ENCODE results near the gene GET3.
"Not testable (repeated sequence)": the region's sequence is repeated elsewhere in the genome, so short reads cannot be mapped to it uniquely, and the experiment has no call there.

Gene GET3

DNA sequence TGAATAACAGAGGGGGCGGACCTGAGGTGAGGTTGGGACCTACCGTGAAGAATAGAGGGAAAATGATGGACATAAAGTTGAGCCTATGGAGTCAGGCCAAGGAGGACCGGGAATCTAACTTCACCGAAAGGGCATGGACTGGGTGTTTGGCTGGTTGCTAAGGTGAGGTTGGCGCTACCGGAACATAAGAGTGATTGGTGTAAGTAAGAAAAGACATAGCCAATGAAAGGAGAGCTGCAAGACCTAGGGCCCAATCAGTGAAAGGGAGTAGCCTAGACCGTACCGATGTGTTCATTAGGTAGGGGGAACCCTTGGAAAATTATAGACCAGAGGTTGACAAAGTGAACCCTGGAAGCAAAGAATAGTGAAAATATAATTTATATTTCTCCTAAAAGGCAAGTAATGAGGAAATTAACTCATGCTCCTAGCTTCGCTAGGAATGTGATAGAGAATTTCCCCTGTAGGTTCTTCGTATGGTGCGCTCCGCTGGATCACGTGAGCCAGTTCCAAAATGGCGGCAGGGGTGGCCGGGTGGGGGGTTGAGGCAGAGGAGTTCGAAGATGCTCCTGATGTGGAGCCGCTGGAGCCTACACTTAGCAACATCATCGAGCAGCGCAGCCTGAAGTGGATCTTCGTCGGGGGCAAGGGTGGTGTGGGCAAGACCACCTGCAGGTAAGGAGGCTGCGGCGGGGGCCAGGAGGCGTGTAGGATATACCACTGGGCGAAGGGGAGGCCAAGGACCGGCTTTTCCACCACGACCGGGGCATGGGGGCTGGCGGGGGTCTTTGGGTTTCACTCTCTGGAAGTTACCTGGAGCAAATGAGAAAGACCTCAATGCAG lies at the start of gene GET3:
GET3 (plus strand) TSS at position 503 of the 840 bp plus-strand sequence; CDS start at position 512, 9 bp downstream.
- DNase-seq, result peak; percentile 100

DNA sequence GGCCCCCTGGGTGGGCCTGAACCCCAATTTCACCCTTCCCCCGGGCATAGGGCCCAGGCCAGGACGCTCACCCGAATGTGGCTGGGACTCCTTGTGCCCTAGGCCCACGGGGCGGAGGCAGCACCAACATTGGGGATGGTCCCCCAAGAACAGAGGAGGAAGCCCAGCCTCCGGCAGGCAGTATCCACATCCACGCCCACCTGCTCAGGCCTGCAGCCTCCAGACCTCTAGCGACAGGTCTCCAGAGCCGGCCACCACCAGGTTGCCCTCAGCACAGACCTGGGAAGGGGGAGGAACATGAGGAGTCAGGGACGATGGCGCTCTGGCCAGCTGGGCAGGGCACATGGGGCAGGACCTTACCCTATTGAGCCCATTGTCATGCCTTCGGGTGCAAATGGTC lies 48.3 kb upstream of the GET3 start:
- DNase-seq, result no peak

DNA sequence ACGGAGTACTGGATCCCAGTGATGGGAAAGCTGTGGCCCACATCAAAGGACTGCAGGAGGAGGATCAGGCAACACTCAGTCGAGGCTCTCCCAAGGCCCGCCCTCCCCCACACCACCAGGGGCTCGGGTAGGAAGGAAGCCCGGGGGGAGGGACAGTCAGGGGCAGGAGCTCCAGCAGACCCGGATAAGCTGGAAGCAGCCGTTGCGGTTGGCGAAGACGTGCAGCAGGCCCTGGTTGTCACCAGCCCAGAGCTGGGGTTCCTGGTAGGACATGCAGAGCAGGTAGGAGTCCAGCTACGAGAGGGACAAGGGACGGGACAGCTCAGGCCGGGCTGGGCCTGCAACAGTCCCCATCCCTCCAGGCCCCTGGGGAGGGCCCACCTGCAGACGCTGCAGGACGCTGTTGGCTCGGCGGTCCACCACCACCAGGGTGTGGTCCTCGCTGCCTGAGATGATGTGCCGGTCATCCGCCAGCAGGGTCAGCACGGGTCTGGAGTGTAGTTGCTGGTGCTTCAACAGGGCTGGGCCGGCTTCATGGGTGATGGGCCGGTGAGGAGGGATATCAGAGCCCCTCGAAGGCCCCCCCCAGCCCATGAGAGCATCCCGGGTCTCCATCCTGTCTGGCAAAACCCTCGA lies 47.6 kb upstream of the GET3 start:
- DNase-seq, result no peak

DNA sequence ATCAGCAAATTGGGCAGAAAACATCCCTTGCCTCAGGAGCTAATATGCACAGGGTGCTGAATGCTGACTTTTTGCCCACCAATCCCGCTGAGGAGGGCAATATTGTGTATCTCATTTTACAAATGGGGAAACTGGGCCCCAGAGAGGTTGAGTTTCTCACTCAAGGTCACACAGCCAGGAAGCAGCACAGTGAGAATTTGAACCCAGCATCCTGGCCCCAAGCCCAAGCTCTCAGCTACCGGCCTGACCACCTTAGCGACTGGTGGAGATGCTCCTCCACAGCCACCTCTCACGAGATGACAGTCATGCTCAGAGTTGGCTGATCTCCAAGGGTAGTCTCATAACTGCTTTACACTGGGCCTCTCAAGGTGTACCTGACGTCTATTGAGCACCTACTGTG lies 44.3 kb upstream of the GET3 start:
- DNase-seq, result no peak

DNA sequence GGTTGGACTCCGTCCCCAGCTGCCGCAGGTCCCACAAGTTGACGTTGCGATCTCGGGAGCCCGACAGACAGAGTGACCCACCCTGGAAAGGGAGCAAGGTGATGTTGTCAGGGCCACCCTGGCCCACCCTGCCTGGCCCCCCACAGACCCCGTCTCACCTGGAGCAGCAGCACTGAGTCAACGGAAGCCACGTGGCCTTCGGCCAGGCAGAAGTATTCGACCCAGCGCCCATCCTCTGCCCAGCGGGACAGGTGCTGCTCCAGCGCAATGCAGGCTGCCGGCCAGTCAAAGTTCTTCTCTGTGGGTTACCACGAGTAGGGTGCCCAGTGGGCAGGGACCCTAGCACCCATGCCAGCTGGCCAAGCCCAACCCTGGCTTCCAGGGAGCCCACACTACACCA lies 42.7 kb upstream of the GET3 start:
- DNase-seq, result no peak

DNA sequence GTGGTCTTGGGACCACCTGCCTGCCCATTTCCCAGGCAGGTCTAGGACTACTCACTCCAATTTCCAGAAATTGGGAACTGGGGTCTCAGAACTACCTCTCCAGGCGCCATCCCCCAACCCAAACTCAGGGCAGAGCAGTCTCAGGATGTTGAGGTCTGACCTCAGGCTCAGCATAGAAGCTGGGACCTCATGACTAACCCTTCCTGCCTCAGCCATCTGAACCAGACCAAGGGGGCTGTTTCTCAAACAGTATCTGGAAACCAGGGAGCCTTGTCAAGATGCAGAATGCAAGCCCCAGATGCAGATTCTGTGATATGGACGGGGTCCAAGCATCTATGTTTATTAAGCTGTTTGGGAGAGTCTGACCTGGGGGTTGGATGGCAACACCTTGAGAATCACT lies 42.2 kb upstream of the GET3 start:
- no peak for DNase-seq

DNA sequence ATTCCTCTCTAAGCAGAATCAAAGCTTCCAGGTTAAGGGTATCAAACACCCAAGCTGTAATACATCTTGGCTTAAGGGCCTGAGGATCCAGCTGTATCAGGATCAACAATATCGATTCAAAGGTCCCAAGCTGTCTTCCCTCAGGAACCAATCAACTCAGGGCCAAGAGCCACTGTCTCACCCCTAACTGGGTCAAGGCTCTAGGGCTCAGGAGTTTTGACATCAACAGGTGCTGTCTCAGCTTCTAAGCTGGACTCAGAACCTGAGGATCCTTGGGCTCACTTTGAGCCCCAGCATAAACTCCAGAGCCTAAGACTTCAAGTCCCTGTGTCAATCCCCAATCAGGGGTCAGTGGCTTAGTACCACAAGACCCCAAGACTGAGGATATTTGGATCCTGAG lies 41.8 kb upstream of the GET3 start:
- no peak for DNase-seq

DNA sequence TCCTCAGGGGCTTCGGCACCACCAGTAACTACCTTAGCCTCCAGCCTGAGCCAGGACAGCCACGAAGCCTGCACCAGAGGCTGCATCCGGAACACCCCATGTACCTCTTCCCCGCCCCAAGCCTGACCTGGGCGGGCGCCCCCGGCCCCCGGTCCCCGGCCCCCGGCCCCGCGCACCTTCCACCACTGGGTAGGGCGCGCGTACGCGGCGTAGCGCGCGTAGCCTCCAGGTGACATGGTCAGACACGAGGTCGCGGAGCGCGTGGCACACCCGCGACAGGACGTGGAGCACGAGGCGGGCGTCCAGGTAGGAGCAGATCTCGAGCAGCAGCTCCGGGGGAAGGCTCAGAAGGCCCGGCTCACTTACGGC lies 41.3 kb upstream of the GET3 start:
- DNase-seq, result no peak

DNA sequence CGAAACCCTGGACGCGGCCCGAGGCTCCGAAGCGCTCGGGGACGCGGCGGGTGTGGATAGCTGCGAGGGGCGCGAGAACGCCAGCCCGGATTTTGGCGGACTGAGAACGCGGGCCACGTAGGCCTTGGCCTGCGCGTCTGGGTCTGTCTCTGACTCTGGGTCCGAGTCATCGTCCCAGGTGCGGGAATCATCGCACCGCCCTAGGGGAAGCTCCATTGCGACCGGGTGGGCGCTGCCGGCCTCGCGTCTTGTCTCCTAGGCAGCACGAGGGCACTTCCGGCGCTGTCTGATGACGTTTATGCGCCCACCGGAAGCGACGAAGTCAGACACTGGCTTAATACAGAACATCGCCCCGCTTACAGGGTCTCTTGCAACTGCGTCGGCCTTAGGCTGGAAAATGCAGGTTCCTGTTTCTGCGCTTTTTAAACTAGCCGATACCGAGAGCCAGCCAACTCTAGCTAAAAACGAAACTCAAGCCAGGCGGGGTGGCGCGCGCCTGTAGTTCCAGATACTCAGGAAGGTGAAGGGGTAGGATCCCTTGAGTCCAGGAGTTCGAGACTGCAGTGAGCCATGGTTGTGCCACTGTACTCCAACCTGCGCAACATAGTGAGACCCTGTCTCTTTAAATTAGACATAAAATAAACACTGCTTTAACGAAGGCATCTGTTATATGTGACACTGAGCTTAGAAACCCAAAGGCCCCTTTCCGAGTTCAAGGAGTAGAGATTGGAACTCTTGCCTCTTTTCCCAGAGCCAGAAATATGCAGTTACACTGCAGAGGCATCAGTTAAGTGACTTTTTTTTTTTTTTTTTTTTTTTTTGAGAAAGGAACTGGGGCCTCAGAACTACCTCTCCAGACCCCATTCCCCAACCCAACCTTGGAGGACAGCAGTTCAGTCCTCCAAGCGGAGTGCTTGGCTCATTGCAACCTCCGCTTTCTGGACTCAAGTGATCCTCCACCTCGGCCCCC lies 40.6 kb upstream of the GET3 start, which contains the start of gene FBXW9:
FBXW9 (minus strand) TSS at position 266 of the 970 bp plus-strand sequence; CDS start at position 216, 50 bp downstream.
- peak; percentile 78 for DNase-seq

DNA sequence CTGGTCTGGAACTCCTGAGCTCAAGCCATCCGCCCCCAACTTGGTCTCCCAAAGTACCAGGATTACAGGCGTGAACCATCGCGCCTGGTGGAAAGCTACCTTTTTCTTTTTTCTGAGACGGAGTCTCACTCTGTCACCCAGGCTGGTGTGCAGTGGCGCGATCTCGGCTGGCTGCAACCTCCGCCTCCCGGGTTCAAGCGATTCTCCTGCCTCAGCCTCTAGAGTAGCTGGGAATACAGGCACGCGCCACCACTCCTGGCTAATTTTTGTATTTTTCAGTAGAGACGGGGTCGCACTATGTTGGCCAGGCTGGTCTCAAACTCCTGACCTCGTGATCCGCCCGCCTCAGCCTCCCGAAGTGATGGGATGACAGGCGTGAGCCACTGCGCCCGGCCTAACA lies 39.9 kb upstream of the GET3 start:
- not testable (repeated sequence) for DNase-seq

DNA sequence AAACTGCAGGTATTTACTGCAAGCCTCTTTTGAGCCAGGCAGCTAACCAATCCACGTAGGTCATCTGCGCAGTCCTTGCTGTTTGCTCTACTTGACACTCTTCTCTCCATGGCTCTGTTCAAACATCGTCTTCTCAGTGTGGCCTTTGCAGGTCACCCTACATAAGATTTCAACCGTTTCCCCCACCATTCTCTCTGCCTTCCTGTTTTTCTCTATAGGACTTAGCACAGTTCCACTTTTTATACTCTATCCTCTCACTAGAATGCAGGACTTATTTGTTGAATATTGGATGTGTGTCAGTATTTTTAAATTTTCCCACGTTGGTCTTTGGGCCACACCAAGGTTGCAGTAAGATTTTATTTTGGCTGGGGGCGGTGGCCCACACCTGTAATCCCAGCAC lies 39.2 kb upstream of the GET3 start:
- DNase-seq, result no peak

DNA sequence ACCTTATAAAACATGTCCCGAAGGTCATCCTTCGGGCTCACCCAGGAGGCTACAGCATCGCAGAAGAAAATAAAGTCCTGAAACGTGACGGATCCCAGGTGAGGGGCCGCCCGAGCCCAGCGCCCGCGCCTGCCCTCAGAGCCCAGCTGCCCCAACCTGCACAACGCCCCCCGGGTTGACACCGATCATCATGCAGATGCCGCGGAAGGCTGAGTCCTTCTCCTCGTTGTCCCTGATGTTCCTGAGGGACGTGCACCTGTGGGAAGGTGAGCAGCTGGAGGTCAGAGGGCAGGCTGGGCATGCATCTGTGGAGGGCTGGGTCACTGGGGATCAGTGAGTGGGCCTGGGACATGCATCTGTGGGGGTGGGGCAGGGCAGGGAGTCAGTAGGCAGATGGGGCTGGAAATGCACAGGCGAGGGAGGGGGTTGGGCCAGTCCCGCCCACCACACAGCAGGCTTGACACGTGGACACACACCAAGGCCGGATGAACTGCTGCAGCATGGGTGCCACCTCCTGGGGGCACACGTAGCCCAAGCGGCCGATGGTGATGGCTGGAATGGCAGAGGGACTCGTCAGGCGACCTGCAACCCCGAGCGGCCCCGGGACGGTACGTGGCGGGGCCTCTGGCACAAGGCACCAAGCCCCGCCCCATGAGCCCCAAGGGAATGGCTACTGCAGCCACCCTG lies 35.6 kb upstream of the GET3 start:
- no peak for DNase-seq

DNA sequence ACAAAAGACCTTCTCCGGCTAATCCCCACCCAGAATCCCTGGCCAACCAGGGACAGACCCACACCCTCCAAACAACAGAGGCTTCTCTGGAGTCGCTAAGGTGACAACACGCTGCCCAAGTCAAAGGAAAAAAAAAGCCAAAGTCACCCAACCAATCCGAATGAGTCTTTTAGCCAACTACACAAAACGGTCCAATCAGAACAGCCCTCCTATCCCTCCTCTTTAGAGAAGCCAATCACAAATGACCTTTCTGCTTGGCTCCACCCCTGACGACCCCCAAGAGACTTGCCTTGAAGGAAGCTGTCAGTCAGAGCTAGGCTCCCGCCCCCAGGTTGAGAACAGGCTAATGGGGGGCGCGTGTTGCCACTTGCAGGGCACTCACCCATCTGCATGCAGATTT lies 34.3 kb upstream of the GET3 start:
- DNase-seq, result no peak

DNA sequence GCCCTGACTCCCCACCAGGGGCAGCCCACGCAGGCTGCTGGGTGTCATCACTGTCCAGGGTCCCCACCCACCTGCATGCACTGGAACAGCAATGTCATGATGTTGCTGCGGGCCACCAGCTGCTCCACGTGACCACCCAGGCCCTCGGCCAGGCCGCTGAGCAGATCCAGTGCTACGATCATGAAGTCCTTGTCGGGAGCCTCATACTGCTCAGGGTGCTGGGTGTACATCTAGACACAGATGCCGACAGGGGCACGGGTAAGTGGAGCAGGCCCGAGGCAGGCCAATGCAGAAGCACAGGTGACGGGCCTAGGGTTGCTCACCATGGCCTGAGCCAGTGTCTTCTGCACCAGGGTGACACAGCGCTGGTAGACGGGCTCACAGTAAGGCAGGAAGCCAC lies 32.1 kb upstream of the GET3 start:
- no peak for DNase-seq

DNA sequence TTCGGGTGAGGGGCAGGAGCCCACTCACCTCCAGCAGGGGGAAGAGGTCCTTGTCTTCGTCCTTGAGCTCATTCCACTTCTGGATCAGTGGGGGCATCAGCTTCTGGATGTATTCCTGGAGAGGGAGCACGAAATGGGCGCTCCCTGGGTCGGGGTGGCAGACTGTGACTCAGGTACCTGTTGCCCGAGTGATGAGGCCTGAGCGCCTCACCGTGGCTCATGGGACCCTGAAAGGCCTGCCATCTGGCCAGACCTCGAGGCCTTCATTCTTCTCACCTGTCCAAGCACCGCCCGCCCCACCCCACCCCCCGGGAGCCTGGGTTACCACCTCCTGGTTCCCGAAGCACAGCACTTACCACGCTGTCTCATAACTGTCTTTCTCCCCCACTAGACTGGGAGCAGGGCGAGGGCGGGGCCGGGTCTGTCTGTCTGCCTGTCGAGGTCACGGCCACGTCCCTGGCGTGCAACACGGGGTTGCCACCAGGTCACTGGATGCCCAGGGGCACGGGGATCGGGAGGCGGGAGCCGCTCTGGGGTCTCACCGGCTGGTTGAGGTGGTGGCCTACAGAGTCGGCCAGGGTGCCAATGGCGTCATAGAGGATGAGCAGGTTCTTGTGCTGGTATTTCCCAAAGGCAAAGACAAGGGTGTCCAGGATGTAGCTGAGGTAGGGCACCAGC lies 31.5 kb upstream of the GET3 start:
- DNase-seq, result no peak

DNA sequence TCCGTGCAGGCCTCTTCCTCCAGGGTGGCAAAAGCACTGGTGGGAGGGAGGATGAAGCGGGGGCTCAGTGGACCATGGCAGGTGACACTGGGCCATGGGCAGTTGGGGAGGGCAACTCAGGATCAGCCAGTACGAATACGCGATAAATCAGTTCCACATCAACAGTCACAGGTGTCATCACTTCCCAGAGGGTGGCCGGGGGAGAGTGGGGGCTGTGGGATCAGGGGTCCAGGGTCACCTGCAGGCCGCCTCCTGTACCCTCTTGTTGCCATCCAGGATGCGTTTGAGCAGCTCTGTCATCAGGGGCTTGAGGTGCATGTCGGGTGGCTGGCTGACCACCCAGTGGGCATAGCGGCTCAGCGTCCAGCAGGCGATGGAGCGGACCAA lies 31.0 kb upstream of the GET3 start:
- DNase-seq, result no peak

DNA sequence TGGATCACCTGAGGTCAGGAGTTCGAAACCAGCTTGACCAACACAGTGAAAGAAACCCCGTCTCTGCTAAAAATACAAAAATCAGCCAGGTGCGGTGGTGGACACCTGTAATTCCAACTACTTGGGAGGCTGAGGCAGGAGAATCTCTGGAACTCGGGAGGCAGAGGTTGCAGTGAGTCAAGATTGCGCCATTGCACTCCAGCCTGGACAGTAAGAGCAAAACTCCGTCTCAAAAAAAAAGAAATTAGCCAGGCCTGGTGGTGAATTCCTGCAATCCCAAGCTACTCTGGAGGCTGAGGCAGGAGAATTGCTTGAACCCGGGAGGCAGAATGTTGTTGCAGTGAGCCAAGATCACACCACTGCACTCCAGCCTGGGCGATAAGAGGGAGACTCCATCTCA lies 28.7 kb upstream of the GET3 start:
- no peak for DNase-seq

DNA sequence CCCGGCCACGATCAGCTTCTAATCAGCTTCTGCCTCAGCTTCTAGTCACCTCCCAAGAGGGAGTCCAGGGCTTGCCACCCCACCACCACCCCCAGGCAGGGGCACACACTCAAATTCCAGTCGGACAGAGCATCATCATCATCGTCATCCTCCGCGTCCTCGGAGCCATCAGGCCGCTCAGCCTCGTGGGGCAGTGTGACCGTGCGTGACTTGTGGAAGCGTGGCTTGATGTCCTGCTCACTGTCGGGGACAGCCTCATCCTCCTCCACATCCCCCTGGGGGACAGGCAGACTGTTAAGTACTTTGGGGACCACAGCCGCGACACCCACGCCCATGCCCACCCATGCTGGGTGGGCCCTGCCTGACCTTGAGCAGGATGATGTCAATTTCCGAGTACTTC lies 26.1 kb upstream of the GET3 start:
- DNase-seq, result no peak

DNA sequence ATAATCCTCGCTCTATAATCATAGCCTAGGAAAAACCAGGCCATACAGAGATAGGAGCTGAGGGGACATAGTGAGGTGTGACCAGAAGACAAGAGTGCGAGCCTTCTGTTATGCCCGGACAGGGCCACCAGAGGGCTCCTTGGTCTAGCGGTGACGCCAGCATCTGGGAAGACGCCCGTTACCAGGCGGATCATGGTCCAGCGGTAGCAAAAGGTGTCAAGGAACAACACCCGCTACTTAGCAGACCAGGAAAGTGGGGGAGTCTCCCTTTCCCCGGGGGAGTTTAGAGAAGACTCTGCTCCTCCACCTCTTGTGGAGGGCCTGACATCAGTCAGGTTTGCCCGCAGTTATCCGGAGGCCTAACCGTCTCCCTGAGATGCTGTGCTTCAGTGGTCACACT lies 25.2 kb upstream of the GET3 start:
- DNase-seq, result not testable (repeated sequence)

DNA sequence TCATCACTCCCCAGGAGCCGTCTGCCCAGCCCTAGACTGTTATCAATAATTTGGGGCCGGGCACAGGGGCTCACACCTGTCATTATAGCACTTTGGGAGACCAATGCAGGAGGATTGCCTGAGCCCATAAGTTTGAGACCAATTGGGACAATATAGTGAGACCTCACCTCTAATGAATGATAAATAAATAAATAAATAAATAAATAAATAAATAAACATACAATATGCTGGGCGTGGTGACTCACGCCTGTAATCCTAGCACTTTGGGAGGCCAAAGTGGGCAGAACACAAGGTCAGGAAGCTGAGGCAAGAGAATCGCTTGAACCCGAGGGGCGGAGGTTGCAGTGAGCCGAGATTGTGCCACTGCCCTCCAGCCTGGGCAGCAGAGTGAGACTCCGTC lies 24.0 kb upstream of the GET3 start:
- not testable (repeated sequence) for DNase-seq

DNA sequence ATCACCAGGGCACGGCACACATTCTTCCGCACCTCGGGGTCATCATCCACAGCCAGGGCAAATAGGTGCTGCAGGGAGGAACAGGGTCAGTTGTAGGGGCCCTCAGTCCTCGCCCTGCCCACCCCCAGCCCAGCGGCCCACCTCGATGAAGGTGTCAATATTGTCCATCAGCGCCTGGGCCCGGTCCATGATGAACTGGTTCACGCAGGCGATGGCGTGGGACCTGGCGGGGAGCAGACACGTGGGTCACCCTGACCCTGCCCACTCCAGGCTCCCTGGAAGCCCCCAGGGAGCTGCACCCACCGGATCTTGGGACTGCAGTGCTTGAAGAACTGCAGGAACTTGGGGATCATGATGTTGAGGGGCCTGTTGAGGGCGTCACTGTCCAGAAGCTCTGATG lies 22.2 kb upstream of the GET3 start:
- DNase-seq, result no peak

DNA sequence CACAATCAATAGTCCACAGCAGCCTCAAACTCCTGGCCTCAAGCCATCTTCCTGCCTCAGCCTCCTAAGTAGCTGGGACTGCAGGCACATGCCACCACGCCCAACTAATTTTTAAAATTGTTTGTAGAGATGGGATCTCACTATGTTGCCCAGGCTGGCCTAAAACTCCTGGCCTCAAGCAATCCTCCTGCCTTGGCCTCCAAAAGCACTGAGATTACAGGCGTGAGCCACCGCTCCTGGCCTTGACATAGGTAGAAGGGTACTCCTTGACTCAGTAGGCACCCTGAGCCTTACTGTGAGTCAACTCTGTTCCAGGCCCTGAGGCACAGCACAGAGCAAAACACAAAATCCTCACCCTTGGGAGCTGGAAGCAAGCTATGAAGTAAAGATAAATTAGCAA lies 21.4 kb upstream of the GET3 start:
- DNase-seq, result no peak

Measured in NCI-H524 treated with DMSO at 0.1 percent for 48 hours (cell line).